GM18517 (cell line): ENCODE data around the gene CILP2.
A peak's percentile ranks its signal among the peaks of the same experiment; 100 is the strongest.

Source experiments
- ATAC-seq: cut with Tn5 transposase; IDR thresholded peaks from one replicate; pipeline ENCODE4 v1.9.1; 2021; ENCODE audit warnings: mild to moderate bottlenecking, moderate library complexity; ENCODE audit not compliant: unreplicated experiment

Gene CILP2, protein sequence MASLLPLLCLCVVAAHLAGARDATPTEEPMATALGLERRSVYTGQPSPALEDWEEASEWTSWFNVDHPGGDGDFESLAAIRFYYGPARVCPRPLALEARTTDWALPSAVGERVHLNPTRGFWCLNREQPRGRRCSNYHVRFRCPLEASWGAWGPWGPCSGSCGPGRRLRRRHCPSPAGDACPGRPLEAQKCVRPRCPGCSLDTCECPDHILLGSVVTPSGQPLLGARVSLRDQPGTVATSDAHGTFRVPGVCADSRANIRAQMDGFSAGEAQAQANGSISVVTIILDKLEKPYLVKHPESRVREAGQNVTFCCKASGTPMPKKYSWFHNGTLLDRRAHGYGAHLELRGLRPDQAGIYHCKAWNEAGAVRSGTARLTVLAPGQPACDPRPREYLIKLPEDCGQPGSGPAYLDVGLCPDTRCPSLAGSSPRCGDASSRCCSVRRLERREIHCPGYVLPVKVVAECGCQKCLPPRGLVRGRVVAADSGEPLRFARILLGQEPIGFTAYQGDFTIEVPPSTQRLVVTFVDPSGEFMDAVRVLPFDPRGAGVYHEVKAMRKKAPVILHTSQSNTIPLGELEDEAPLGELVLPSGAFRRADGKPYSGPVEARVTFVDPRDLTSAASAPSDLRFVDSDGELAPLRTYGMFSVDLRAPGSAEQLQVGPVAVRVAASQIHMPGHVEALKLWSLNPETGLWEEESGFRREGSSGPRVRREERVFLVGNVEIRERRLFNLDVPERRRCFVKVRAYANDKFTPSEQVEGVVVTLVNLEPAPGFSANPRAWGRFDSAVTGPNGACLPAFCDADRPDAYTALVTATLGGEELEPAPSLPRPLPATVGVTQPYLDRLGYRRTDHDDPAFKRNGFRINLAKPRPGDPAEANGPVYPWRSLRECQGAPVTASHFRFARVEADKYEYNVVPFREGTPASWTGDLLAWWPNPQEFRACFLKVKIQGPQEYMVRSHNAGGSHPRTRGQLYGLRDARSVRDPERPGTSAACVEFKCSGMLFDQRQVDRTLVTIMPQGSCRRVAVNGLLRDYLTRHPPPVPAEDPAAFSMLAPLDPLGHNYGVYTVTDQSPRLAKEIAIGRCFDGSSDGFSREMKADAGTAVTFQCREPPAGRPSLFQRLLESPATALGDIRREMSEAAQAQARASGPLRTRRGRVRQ

DNA sequence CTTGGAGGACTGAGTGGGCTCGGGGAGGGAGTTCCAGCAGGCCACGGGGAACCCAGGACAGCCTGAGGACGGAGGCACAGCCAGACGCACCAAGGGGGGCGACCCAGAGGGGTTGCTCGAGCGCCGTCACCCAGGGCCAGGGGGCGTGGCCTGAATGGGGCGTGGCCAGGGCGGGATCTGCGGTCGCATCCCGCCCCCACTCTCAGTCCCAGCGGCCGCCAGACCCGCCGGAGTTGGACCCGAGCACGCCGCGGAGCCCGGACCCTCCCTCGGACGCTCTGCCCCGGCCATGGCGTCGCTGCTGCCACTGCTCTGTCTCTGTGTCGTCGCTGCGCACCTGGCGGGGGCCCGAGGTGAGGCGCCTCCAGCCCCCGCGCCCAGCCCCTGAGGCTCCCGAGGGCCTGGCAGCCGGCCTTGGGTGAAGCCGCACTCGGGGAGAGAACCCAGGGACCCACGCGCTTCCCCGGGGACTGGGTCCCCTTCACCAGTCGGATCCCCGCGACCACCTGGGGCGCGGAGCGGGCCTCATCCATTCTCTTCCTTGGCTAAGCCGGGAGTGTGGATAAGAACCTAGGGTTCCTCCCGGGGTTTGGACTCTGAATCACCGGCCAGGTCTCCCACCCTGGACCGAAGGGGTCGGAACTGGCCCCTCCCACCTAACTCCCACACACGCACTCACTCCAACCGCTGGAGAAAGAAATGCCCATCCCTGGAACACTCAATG is at the start of gene CILP2:
Gene CILP2 (plus strand): TSS at position 205 of the 724 bp plus-strand sequence. CDS start 85 bp downstream, at position 290.
- ATAC-seq, result no peak

DNA sequence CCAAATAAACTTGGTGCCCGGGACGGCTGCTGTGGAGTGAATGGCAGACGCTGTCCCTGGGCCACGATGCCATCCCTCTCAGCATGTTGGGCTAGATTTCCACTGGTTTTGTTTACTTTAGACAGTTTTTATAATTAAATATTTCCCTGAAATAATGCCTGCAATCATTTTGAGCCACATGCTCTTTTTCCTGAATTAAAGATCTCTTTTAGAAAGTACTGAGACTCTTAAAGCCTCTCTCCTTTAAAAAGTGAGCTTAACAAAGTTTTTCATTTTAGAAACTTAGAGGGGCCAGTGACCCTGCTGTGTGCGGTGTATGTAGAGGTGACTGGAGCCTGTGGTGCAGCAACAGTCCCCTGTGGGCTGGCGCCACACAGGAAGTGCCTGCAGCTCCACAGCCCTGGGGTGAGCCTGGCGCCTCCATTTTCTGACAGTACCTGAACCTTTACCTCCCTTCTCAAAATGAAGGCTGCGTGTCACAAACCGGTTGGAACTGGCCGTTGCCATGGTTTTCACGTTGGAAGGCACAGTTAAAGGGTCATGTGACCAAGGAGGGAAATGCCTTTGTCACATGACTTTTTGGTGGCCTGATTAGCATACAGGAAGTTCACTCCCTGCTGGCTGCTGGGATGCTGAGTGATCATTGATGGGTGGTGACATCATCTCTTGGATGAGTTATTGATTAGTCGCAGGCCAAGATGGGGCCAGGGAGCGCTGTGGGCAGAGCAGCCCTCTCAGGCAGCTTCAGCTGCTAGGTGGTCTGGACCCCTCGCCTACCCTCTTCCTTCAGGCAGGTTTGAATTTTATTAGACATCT is 49.0 kb upstream of the CILP2 start:
- ATAC-seq, result peak; percentile 62

DNA sequence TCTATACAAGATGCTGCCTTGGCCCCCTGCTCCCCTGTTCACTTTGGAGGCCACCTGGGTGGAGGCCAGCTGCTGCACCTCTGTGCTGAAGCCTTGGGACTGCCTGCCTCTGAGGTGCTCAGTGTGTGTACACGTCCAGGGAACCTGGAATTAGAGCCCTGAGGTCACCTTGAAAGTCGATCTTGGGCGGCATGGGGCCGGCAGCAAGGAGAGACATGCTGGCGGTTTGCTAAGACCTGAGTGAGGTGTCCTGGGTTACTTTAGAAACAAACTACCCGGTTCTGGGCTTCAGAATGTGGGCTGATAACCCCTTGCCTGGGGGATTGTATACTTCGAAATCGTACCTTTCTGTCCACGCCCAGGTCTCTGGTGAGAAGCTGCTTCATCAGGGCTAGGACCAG is 48.3 kb upstream of the CILP2 start:
- ATAC-seq, result no peak

DNA sequence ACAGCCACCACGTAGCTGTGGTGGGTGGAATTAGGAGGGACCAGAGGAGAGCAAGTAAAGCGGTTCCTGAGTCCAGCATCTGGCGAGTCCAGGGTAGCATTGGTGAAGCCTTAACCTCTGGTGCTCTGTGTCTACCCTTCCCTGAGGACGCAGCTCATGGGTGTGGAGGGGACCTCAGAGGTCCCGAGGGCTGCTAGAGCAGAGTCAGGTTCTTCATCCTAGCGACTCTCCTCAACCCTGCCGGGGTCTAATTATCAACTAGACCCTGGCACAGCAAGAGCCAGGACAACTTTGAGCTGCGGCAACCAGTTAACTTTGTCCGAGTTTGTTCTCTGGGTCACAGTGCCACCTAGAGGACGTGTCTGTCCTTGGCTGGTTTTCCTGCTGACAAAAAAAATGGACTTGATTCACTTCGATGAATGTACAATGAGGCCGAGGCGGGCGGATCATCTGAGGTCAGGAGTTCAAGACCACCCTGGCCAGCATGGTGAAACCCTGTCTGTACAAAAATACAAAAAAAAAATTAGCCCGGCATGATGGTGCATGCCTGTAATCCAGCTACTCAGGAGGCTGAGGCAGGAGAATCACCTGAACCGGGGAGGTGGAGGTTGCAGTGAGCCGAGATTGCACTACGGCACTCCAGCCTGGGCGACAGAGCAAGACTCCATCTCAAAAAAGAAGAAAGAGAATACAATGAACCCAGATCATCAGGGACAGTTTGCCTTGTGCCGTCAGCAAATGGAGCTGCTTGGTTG is 47.7 kb upstream of the CILP2 start:
- ATAC-seq, result no peak

DNA sequence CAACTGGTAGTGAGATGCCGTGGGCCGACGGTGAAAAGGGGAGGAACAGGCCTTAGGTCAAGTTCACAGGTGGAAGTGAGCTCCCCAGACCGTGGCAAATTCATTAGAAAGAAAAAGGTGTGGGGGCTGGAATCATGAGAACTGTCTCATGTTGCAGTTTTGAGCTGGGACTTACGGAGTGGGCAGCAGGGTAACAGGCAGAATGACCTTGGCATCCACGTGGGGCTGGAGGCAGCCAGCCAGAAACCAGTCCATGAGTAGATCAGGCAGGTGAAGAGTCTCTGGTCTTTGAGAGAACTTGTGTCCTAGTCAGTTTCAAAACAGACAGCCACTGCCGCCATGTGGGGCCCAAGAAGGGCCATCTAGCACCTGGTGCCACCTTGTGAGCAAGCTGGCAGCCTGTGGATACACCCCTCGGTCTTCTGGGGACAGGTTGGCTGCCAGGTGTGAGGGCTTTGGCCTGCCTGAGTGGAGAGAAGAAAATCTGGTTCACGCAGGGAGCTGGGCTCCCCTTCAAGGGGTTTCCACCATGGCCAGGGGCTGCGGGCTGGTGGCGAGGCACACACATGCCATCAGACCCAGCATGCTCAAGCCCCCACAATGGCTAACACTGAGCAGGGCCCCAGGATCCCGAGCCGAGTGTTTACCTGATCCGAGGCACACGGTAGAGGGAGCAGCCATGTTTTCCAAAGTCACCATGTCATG is 46.6 kb upstream of the CILP2 start:
- ATAC-seq, result no peak

DNA sequence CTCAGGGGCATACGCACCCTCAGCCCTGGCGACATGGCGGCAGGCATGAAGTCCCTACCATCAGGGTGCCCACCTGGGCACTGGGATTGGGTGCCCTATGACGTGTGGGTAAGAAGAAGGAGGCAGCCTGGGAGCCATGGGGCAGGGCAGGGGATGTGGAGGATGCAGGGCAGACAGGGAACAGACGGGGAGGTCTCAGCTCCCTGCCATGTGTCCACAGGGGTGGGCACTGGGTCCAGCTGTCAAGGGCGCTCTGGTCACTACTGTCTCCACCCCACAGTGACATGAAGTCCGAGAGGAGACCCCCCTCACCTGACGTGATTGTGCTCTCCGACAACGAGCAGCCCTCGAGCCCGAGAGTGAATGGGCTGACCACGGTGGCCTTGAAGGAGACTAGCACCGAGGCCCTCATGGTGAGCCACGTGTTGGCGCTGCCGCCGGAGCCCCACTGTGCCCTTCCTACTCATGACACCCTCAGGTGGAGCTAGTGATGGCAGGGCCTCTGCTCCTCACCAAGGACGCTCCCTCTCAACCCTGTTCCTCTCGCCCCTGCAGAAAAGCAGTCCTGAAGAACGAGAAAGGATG is 45.9 kb upstream of the CILP2 start:
- no peak for ATAC-seq

DNA sequence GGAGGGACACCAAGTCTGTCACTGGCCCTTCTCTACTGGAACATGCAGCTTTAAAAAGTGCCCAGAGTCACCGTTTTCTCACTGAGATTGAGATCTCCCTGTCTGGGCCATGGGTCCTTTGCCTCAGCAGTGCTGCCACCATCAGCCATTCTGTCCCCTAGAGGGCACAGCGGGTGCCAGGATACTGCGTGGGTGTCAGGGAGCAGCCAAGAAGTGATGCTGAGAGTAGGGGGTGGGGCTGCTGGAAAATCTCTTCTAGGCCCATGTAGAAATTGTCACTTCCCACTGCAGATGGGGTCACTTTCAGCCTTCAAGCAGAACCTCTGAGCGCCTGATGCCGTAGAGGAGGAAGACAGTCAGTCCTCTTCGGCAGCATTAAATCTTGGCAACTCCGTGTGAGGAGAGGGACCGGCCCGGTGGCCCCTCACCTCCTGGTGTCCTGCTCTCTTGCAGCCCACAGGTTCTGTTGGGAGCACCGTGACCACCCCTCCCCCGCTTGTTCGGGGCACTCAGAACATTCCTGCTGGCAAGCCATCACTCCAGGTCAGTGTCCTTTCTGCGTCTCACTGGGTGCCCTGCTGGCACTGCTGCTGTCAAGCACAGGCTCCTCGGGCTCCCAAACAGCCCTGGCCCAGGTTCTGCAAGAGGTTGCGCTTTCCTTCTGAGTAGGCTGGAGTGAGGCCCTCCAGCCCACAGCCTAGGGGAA is 44.1 kb upstream of the CILP2 start:
- no peak for ATAC-seq

DNA sequence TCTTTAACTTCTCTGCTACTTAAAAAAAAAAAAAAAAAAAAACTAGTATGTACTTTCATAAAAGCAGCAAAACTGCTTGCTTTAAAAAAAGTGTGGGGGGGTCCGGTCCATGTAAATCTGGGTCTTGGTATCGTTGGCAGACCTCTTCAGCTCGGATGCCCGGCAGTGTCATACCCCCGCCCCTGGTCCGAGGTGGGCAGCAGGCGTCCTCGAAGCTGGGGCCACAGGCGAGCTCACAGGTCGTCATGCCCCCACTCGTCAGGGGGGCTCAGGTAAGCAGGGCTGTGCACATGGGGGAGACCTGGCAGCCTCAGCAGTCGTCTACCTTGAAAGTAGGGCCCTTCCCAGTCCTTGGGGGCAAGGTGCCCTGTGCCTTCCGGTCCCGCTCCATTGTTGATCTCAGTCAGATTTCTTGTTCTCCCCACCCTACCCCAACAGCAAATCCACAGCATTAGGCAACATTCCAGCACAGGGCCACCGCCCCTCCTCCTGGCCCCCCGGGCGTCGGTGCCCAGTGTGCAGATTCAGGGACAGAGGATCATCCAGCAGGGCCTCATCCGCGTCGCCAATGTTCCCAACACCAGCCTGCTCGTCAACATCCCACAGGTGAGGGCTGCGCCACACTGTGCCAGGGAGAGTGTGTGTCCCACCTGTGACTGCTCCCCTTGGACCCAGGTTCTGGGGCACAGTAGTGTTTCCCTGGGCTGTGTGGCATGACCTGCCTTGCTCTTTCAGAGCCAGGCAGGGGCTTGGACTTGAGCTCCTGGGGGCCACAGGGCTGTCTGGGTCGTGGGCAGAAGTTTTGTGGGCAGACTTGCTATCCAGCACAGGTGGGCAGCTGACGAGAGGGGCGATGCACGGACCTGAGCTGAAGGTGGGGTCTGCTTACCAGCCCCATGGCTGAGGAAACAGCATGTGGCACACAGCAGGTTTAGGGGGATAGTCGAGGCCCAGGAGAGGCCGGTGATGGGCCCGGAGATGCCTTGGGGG is 42.2 kb upstream of the CILP2 start:
- ATAC-seq, result no peak

DNA sequence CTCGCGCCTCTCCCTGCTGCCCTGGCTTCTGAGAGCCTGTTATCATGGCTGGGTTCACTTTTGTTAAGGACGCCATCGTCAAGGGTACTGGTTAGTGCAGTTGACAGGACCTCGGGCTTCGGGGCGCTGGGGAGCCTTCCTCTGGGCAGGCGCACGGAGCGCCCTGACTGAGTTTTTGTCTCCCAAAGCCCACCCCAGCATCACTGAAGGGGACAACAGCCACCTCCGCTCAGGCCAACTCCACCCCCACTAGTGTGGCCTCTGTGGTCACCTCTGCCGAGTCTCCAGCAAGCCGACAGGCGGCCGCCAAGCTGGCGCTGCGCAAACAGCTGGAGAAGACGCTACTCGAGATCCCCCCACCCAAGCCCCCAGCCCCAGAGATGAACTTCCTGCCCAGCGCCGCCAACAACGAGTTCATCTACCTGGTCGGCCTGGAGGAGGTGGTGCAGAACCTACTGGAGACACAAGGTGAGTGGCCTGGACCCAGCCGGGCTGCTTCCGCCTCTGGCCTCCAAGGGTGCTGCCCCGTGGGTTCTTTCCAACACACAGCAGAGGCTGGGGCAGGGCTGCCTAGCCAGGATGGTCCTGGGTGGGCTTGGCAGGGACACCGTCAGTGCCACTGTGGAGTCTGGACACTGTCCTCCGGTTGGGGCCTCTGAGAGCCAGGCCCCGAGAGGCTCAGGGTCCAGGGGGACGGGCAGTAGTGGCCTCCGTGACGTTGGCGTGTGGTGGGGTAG is 39.6 kb upstream of the CILP2 start:
- ATAC-seq, result no peak

DNA sequence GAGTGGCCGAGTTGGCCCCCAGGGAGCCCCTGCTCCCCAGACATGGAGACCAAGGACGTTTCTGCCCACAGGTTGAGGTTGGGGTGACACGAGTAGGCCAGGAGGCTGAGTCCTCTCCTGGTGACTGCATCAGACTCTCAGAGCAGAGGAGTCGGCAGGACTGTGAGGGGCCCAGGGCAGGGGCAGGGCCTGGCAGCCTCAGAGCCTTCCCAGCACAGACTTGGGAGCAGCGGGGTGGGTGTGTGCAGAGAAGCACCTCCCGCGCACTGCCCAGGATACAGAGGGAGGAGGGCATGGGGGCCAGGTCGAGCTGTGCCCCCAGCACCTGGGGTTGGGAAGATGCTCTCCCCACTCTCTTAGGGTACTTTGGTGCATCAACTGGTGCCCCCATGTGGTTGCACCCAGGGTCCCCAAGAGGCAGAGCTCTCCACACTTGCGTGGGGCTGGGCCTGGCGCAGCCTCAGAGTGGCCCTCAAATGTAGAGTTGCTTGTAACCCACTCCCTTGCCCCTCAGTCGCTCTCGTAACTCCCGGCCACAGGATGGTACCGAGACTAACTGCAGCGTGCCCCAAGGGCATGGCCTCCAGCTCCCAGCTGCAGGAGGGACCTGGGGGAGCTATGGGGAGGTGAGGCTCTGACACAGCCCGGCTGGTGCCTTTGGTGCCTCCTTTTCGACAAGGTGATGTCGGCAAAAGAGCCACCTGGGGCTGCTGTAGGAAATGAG is 38.6 kb upstream of the CILP2 start:
- no peak for ATAC-seq

DNA sequence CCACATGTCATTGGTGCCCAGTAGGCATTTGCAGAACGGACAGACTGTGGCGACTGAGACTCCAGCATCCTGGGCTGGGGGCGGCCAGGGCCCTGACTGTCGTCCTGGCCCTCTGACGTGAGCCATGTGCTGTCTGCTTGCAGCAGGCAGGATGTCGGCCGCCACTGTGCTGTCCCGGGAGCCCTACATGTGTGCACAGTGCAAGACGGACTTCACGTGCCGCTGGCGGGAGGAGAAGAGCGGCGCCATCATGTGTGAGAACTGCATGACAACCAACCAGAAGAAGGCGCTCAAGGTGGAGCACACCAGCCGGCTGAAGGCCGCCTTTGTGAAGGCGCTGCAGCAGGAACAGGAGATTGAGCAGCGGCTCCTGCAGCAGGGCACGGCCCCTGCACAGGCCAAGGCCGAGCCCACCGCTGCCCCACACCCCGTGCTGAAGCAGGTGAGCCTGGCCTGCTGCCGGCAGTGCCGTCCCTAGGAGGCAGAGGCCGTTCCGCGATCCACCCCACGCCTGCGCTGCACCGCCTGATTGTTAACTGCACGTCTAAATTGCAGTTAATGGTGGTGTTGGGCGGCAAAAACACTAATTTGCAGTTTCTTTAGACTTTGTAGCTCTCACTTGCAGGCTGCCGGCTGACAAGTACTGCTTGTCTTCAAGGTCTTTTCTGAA is 37.0 kb upstream of the CILP2 start:
- ATAC-seq, result no peak

DNA sequence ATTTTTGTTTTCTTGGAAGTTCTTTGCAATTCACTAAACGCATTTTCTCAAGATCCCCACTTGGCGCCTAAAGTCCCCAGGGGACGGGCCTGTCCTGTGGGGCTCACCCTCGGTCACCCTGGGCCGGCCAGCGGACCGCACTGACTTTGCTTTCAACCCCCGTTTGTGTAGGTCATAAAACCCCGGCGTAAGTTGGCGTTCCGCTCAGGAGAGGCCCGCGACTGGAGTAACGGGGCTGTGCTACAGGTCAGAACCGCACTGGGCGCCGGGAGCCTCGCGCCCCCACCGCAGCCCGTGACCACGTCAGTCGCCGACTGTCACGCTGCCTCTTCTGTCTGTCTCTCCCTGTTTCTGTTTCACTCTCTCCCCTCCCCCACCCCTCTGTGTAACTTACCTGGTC is 36.3 kb upstream of the CILP2 start:
- ATAC-seq, result no peak

DNA sequence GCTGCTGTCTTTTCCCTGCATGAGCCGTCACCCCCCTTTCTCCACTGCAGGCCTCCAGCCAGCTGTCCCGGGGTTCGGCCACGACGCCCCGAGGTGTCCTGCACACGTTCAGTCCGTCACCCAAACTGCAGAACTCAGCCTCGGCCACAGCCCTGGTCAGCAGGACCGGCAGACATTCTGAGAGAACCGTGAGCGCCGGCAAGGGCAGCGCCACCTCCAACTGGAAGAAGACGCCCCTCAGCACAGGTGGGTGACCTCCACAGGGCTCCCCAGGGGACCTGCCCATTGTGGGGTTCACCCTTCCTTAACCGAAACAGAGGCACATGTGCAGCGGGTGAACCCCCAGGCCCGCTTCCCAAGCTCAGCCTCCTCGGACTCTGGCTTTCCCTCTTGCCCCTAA is 35.8 kb upstream of the CILP2 start:
- no peak for ATAC-seq

DNA sequence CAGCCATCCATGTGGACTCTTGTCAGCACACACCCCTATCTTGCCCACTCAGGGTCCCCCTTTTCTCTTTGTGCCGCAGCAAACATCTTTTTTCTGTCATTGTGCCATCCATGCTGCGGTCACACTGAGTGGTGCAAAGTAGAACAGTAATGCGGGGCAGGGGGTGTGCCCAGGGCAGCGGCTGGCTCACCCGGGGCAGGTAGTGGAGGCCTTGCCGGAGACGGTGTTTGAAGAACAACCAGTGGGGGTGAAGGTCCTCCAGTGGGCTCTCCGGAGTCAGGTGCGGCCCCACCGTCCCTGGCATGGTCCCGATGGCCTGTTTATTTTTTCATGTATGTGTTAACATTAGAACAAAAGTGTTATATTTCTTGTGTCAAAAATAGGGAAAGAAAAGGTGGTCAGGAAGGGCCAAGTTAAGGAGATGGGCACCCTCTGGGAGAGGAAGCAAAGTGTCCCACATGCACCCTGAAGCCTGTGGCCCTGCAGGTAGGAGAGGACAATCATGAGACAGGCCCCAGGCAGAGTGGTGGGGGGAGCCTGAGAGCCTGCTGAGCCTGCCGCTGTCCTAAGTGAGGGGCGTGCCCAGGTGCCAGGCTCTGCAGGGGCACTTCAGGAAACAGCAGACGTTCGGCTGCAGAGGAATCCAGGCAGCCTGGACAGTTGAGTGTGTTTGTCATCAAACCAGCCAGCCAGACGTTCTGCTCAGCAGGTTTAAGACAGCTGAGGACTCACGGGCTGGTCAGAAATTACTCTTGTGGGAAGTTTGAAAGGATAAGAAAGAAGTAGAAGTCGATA is 35.1 kb upstream of the CILP2 start:
- no peak for ATAC-seq
